HepG2 (cell line): ENCODE data around the gene IL18. TPM values are rescaled to one million over a fixed set of nuclear protein-coding genes. Genes with fewer than 3 reads are reported as not detected.

ENCODE experiments used
- ATAC-seq: fragments of 200-7000 bp; cut with Tn5 transposase; 3 replicates; pipeline ENCODE4 v1.9.1; 2020; ENCODE audit warnings: mild to moderate bottlenecking, moderate library complexity
- BruUV-seq: library from RNA; stranded (reverse); fragments of 400-500 nt; replicated peaks from 2 replicates; lab custom pipeline; 2021; lab: Mats Ljungman, UMichigan
- CTCF ChIA-PET: fragments of 300-600 bp; formaldehyde crosslinking; extraction: SDS; loops from one replicate; lab custom pipeline; 2021; ENCODE audit warnings: low total read pairs, inconsistent platforms, low intra/inter-chr PET ratio; lab: Yijun Ruan, JAX
- POLR2A ChIA-PET: fragments of 350-600 bp; sonication (Branson Sonifier 250); formaldehyde crosslinking; loops from one replicate; lab custom pipeline; 2020; ENCODE audit warnings: antibody characterized with exemption, inconsistent platforms; lab: Yijun Ruan, JAX
- DNase-seq: peaks from one replicate; pipeline ENCODE4 v3.0.0-alpha.2; 2015; ENCODE audit warnings: low spot score
- FAIRE-seq: peaks from 3 replicates; lab custom pipeline; 2011; peaks lifted over from hg19 to GRCh38; lab: Jason Lieb, UNC
- H2AFZ ChIP-seq: one replicate; pipeline ENCODE4 v1.6.1; 2011; ENCODE audit warnings: low read length, inconsistent platforms
- H3K27ac ChIP-seq: fragments of 300-600 bp; 3 replicates; pipeline ENCODE4 v1.8.0; 2011; ENCODE audit warnings: mixed run types, mild to moderate bottlenecking, mixed read lengths, low read length, inconsistent platforms; ENCODE audit not compliant: insufficient read depth; ENCODE audit errors: extremely low read length
- H3K27me3 ChIP-seq, 2 experiments: fragments of 200-600 bp in 1 of 2; 2 replicates in 1 of 2; 3 replicates in 1 of 2; pipeline versions ENCODE4 v1.6.0 to v1.8.0; 2011; ENCODE audit warnings: low read length in 2 of 2, mild to moderate bottlenecking in 2 of 2, moderate library complexity in 2 of 2, inconsistent platforms in 1 of 2; ENCODE audit not compliant: insufficient read depth in 2 of 2, control insufficient read depth in 1 of 2
- H3K36me3 ChIP-seq, 2 experiments: fragments of 200-600 bp in 1 of 2; replicated peaks in 1 of 2; 2 replicates in 1 of 2; 3 replicates in 1 of 2; pipeline versions ENCODE4 v1.5.1 to v1.8.0; 2011; ENCODE audit warnings: low read length in 2 of 2, inconsistent platforms in 1 of 2; ENCODE audit not compliant: insufficient read depth in 2 of 2, control insufficient read depth in 1 of 2
- H3K4me1 ChIP-seq: 2 replicates; pipeline ENCODE4 v1.5.1; 2012; ENCODE audit warnings: low read length, inconsistent platforms; ENCODE audit not compliant: insufficient read depth
- H3K4me2 ChIP-seq: 2 replicates; pipeline ENCODE4 v1.6.0; 2011; ENCODE audit warnings: low read depth, low read length, inconsistent platforms
- H3K4me3 ChIP-seq, 3 experiments: fragments of 200-600 bp in 1 of 3; sonication (generic), shearing (Covaris generic) in 1 of 3; replicated peaks in 1 of 3; 2 replicates each; pipeline ENCODE4 v1.5.1; 2011 to 2016; ENCODE audit warnings: low read length in 3 of 3, inconsistent platforms in 2 of 3, low read depth in 2 of 3, mild to moderate bottlenecking in 2 of 3, control low read depth in 1 of 3, mixed read lengths in 1 of 3; ENCODE audit not compliant: insufficient read depth in 1 of 3
- H3K79me2 ChIP-seq: one replicate; pipeline ENCODE4 v1.6.1; 2011; ENCODE audit warnings: low read length, inconsistent platforms; ENCODE audit not compliant: insufficient read depth
- H3K9ac ChIP-seq: 2 replicates; pipeline ENCODE4 v1.6.0; 2011; ENCODE audit warnings: mild to moderate bottlenecking, low read depth, low read length, inconsistent platforms; ENCODE audit not compliant: insufficient read depth
- H3K9me3 ChIP-seq: 2 replicates; pipeline ENCODE4 v1.5.1; 2012; ENCODE audit warnings: mild to moderate bottlenecking, low read length
- H4K20me1 ChIP-seq: 2 replicates; pipeline ENCODE4 v1.6.0; 2011; ENCODE audit warnings: inconsistent platforms, mild to moderate bottlenecking, low read length, moderate library complexity; ENCODE audit not compliant: insufficient read depth
- ATAD3A ChIP-seq: sonication (generic); formaldehyde crosslinking; IDR thresholded peaks from 2 replicates; pipeline ENCODE4 v1.4.0; 2020; ENCODE audit warnings: missing genetic modification reagents
- CHD2 ChIP-seq: IDR thresholded peaks from 2 replicates; pipeline ENCODE4 v1.6.1; 2011; ENCODE audit warnings: low read depth, low read length, improper control_type of control experiment
- DNMT1 ChIP-seq: sonication (generic); formaldehyde crosslinking; IDR thresholded peaks from 2 replicates; pipeline ENCODE4 v1.5.1; 2020; ENCODE audit warnings: mild to moderate bottlenecking, missing genetic modification reagents
- FOSL2 ChIP-seq: sonication (generic); formaldehyde crosslinking; IDR thresholded peaks from 2 replicates; pipeline ENCODE4 v1.4.0; 2020; ENCODE audit warnings: missing genetic modification reagents
- GATAD1 ChIP-seq: IDR thresholded peaks from 2 replicates; pipeline ENCODE4 v1.6.1; 2016; ENCODE audit warnings: missing genetic modification reagents, missing compliant biosample characterization
- HMGXB3 ChIP-seq: sonication (generic); formaldehyde crosslinking; IDR thresholded peaks from 2 replicates; pipeline ENCODE4 v1.4.0; 2020; ENCODE audit warnings: missing genetic modification reagents, borderline replicate concordance
- KDM6A ChIP-seq: IDR thresholded peaks from 2 replicates; pipeline ENCODE4 v1.6.1; 2016; ENCODE audit warnings: low read depth
- NFKBIZ ChIP-seq: IDR thresholded peaks from 2 replicates; pipeline ENCODE4 v1.6.1; 2018; ENCODE audit warnings: missing genetic modification reagents, missing compliant biosample characterization
- NR3C1 ChIP-seq: sonication (generic); formaldehyde crosslinking; IDR thresholded peaks from 2 replicates; pipeline ENCODE4 v1.4.0; 2020; ENCODE audit warnings: missing genetic modification reagents
- RBFOX2 ChIP-seq: fragments of 200-400 bp; formaldehyde crosslinking; IDR thresholded peaks from 2 replicates; pipeline ENCODE4 v1.6.1; 2017; ENCODE audit warnings: low read depth, mild to moderate bottlenecking, low read length
- SNRNP70 ChIP-seq: fragments of 200-400 bp; formaldehyde crosslinking; IDR thresholded peaks from 2 replicates; pipeline ENCODE4 v1.6.1; 2017; ENCODE audit warnings: mild to moderate bottlenecking, low read depth, low read length, moderate library complexity
- ZBTB7B ChIP-seq: sonication (generic); formaldehyde crosslinking; IDR thresholded peaks from 2 replicates; pipeline ENCODE4 v1.4.0; 2020; ENCODE audit warnings: missing genetic modification reagents
- ZFP37 ChIP-seq: sonication (generic); formaldehyde crosslinking; IDR thresholded peaks from 2 replicates; pipeline ENCODE4 v1.4.0; 2020; ENCODE audit warnings: missing genetic modification reagents, borderline replicate concordance
- ZNF343 ChIP-seq: sonication (generic); formaldehyde crosslinking; IDR thresholded peaks from 2 replicates; pipeline ENCODE4 v1.4.0; 2020; ENCODE audit warnings: mild to moderate bottlenecking, missing genetic modification reagents
- ZNF512 ChIP-seq: sonication (generic); formaldehyde crosslinking; IDR thresholded peaks from 2 replicates; pipeline ENCODE4 v1.4.0; 2020; ENCODE audit warnings: mild to moderate bottlenecking, missing genetic modification reagents
- WGBS: methylation state at CpG from one replicate; pipeline ENCODE4 v1.1.6; 2017; ENCODE audit warnings: low lambda C conversion rate; 5-methylcytosine and 5-hydroxymethylcytosine counted together
- in situ Hi-C: cut with HindIII; loops from 2 replicates; pipeline ENCODE4 v1.10.0; 2017; ENCODE audit warnings: low pct_unique_long_range_greater_than_20kb; ENCODE audit not compliant: extremely low pct_ligation_motif_present
- intact Hi-C: fragments of 100-400 bp; cut with micrococcal nuclease; formaldehyde crosslinking; loops from one replicate; pipeline ENCODE4 v1.10.0; 2022; ENCODE audit not compliant: unreplicated experiment
- polyA plus RNA-seq, 8 experiments: library from polyadenylated mRNA; depleted of rRNA in 3 of 8; stranded (reverse) in 7 of 8; unstranded in 1 of 8; fragments of >200 nt; fragmentation: Illumina TruSeq in 4 of 8; extraction: Trizol in 4 of 8; gene quantifications; 2 replicates each; pipeline versions ENCODE4 v1.2.1 to v1.2.3, GENCODE V29; 2011 to 2016; ENCODE audit warnings: low read depth in 4 of 8, missing spikeins in 1 of 8, mixed read lengths in 1 of 8; ENCODE audit not compliant: insufficient read depth in 1 of 8
- total RNA-seq, 5 experiments: library from RNA; depleted of rRNA; stranded (reverse); fragments of >200 nt; fragmentation: Illumina TruSeq; extraction: Trizol; gene quantifications; 2 replicates each; pipeline ENCODE4 v1.2.3, GENCODE V29; 2016; ENCODE audit warnings: low read depth in 1 of 5
- TF ChIP-seq, protein P1 (sequence below): IDR thresholded peaks from 2 replicates; pipeline ENCODE4 v1.6.1; 2012; ENCODE audit warnings: low read depth, low read length, improper control_type of control experiment
- TF ChIP-seq, protein P2 (sequence below): IDR thresholded peaks from 2 replicates; pipeline ENCODE4 v1.6.1; 2016; ENCODE audit warnings: control low read depth

The IL18 gene
- total and polyA plus RNA-seq, 2 of the 13 experiments (the other 11 are each of a cell fraction or from before 2014, with no cell fraction given), result 0.89 to 2.7 TPM

DNA sequence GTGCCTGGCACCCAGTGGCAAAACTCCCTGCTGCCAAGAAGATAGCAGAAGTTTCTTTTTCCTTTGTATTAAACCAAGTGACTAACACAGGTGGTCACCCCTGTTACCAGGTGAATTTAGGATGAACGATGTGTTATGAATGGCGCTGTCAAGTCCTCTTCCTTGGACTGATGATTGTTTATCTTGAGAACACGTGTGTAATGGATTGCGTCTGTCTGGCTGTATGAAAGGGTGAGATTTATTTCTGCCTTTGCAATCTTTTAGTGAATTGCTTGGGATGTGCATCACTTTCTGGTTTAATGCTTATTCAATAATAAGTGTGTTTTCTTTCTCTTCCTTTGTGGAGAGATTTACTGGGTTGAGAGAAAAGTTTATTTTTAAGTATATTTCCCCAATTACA, 40.8 kb downstream of the IL18 start:
- intact Hi-C loops, result no loop called here
- DNase-seq, result no peak
- POLR2A ChIA-PET, result no interaction called here

More for the DNA sequence above, 40.8 kb downstream of the IL18 start:
- Histone ChIP-seq H3K4me3 (no peak overlapping the region), H3K4me1 (no peaks in the 10 kb centered on the region), H3K9ac (no peak overlapping the region), H3K36me3 (no peaks in the 10 kb centered on the region), H3K79me2 (no peaks in the 10 kb centered on the region)
- no peak for ATAC-seq
- TF ChIP-seq HMGXB3 (CRISPR knock-in tag) (no peak), ATAD3A (CRISPR knock-in tag) (no peak), FOSL2 (CRISPR knock-in tag) (no peak), ZNF343 (CRISPR knock-in tag) (no peak), NFKBIZ (no peak), GATAD1 (CRISPR knock-in tag) (no peak), NR3C1 (CRISPR knock-in tag) (no peak), KDM6A (CRISPR knock-in tag) (no peak), CHD2 (no peak), ZBTB7B (CRISPR knock-in tag) (no peak), ZFP37 (no peak), SNRNP70 (no peak), ZNF512 (CRISPR knock-in tag) (no peak), RBFOX2 (no peak), DNMT1 (no peak)
- TF ChIP-seq, protein P1, sequence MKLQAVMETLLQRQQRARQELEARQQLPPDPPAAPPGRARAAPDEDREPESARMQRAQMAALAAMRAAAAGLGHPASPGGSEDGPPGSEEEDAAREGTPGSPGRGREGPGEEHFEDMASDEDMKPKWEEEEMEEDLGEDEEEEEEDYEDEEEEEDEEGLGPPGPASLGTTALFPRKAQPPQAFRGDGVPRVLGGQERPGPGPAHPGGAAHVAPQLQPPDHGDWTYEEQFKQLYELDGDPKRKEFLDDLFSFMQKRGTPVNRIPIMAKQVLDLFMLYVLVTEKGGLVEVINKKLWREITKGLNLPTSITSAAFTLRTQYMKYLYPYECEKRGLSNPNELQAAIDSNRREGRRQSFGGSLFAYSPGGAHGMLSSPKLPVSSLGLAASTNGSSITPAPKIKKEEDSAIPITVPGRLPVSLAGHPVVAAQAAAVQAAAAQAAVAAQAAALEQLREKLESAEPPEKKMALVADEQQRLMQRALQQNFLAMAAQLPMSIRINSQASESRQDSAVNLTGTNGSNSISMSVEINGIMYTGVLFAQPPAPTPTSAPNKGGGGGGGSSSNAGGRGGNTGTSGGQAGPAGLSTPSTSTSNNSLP, result no peak
- TF ChIP-seq, protein P2, sequence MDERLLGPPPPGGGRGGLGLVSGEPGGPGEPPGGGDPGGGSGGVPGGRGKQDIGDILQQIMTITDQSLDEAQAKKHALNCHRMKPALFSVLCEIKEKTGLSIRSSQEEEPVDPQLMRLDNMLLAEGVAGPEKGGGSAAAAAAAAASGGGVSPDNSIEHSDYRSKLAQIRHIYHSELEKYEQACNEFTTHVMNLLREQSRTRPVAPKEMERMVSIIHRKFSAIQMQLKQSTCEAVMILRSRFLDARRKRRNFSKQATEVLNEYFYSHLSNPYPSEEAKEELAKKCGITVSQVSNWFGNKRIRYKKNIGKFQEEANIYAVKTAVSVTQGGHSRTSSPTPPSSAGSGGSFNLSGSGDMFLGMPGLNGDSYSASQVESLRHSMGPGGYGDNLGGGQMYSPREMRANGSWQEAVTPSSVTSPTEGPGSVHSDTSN (CRISPR knock-in tag), result no peak
- TF ChIP-seq, all 625 proteins: peak for 0
- no peak overlapping the region for H2AFZ ChIP-seq
- WGBS, result 93% methylated on average over 4 of the region's 4 CpGs
- no TSS peak for BruUV-seq
- in situ Hi-C loops, result no loop called here
- H3K27ac ChIP-seq, result no peak overlapping the region
- FAIRE-seq, result no peak
- H3K9me3 ChIP-seq, result no peaks in the 10 kb centered on the region
- H3K27me3 ChIP-seq, result no peaks in the 10 kb centered on the region
- no peaks in the 10 kb centered on the region for H4K20me1 ChIP-seq
- H3K4me2 ChIP-seq, result no peak overlapping the region
- CTCF ChIA-PET, result no interaction called here
